CD4-positive, alpha-beta T cell treated with Interleukin-10 for 1 hour (primary cell): ENCODE measurements around the gene PPDPF.
A peak's percentile ranks its signal among the peaks of the same experiment; 100 is the strongest.
"Not testable (repeated sequence)": the region's sequence is repeated elsewhere in the genome, so short reads cannot be mapped to it uniquely, and the experiment has no call there.

Experiments
- DNase-seq: peaks from one replicate; pipeline ENCODE4 v3.0.0-alpha.2; 2020

PPDPF gene, protein sequence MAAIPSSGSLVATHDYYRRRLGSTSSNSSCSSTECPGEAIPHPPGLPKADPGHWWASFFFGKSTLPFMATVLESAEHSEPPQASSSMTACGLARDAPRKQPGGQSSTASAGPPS

DNA sequence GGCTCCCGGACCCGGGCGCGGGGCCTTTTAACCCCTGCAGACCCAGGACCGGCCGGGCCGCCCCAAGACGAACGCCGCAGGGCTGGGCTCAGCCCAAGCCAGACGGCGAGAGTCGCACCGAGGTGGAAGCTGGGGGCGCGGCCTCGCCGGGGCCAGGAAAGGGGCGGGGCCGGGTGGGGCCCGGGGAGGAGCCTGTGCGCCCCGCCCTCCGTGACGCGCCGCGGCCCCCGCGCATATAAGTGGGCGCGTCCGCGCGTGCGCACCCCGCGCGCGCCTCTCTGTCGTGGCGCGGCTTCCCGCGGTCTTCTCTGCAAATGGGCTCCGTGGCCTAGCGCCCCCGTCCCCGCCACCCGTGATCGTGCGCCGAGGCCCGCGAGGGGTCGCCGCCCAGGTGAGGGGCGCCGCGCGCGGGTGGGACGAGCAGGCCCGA is at the start of gene PPDPF:
Gene PPDPF, plus strand, starts transcription at position 262 of the 430 bp plus-strand sequence. CDS start 544 bp downstream, outside the sequence.
- peak; percentile 87 for DNase-seq

DNA sequence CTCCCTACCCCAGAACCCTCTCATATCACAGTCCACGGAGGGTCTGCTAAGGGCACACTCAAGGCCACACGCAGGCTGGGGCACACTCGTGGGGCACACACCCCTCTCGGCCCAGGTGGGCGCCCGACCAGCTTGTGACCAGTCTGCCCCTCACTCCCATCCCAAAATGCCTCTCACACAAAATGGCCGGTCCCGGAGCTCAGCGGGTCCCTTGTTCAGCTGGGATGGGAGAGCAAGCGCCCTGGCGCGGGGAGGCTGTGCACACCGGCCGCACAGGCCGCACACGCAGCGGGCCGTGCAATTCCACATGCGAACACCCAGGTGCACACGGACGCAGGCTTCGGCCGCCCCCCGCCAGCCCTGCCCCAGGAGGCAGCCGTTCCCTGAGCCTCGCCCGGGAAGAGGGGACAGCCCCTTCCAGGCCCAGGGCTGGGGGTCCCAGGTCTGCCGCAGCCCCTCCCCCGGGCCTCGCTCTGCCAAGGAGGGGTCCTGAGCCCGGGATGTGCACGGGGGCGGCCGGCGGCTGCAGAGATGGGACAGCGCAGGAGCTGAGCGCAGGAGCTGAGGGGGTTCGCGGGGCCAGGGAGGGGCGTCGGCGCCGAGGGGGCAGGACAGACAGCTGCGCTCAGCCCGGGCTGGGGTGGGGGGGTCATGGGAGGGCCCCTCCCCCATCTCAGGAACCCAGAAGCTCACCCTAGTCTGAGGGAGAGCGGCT is 49.4 kb upstream of the PPDPF start:
- no peak for DNase-seq

DNA sequence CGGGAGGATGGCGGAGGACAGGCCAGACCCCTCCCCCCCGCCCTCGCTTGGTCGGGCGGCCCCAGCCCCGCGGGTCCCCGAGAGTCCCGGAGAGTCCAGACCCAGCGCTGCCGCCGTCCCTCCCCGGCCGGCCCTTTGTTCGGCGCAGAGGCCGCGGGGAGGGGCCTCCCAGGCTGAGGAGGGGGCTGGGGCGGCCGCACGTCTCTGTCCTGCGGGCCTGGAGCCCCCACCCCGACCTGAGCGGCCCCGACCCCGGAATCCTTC is 48.9 kb upstream of the PPDPF start:
- no peak for DNase-seq

DNA sequence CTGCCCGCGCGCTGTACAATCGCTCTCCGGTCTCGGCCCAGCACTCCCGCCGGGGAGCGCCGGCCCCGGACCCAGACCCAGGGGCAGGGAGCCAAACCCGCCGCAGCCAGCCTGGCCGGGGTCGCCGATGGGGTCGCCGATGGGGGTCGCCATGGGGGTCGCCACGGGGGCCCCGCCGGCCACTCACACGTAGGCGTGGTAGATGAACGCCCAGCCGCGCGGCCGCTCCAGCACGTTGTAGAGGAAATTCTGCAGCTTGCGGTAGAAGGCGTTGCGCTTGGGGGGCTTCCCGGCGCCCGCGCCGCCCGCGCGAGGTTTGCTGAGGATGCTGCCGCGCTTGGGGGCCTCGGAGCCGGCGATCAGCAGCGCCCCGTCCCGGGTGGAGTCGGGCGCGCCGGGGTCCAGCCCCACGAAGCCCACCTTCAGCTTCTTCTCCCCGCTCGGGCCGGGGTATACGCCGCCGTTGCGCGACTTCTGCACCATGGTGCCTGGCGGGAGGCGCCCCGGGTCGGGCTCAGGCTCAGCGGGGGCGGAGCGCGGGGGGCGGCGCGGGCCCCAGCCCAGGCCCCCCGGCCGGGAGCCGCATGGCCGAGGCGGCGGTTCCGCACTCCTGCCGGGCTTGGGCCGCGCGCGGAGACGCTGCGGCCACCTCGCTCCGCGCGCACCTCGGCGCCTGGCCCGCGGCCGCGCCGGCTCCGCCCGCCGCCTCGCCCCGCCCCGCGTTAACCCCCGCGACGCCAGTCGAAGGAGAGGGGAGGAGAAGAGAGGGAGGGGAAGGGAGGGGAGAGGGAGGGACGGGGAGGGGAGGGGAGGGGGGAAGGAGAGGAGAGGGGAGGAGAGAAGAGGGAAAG is 48.4 kb upstream of the PPDPF start, which contains the start of gene KCNQ2:
Gene KCNQ2, minus strand, starts transcription at position 675 of the 851 bp plus-strand sequence. Its CDS starts 192 bp downstream, at position 483.
- DNase-seq: no peak

DNA sequence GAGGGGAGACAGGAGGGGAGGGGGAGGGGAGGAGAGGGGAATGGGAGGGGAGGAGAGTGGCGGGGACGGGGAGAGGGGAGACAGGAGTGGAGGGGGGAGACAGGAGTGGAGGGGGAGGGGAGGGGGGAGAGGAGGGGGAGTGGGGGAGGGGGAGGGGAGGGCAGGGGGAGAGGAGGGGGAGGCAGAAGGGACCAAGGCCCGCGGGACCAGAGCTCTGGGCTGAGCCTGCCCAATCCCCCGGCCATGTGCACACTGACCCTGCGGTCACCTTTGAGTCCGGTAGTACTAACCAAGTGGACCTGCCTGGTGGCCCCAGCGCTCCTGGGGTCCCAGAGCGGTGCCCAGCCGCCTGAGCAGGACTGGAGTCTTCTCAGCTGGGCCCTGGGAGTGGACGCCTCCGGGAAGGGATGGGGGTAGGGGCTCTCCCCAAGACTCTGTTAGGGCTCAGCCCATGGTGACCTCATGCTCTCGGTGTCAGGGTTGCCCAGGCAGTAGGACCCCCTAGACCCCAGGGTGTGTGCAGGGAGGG is 47.6 kb upstream of the PPDPF start:
- DNase-seq: no peak

DNA sequence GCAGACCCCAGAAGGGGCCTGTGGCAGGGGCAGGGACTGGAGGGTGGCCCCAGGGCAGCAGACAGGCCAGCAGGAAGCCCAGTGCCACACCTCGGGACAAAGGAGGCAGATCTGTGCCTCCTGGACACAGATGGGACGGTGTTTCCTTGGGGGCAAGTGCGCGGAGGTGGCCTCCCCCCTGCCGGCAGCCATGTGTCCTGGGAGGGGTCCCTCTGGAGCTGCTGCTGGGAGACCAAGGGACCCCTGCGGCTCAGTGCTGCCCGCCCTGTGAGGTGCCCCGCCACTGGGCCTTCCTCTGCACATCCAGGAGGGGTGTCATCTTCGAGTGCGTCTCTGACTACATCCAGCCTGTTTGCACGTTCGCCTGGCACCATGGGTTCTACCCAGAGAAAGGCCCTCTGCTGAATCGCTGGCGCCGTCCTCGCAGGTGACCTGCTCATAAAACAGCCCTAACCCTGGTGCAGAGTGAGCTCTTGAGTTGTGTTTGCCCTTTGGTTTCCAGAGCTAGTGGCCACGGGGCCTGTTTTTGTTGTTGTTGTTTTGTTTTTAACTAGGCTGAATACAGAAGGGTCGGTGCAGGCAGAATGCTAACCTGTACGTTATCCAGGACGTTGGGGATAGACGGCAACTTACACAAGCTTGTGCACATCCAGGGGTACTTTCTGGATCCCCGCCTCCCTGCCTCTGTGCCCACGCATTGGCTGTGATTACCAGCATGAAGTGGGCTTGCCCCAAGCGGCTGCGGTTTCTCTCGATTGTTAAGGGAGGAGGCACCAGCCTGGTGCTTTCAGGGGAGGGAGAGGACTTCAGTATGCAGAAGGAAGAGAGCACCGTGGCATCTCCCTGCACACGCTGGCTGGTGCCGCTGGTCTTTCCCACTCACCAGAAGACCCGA is 46.8 kb upstream of the PPDPF start:
- DNase-seq: no peak

DNA sequence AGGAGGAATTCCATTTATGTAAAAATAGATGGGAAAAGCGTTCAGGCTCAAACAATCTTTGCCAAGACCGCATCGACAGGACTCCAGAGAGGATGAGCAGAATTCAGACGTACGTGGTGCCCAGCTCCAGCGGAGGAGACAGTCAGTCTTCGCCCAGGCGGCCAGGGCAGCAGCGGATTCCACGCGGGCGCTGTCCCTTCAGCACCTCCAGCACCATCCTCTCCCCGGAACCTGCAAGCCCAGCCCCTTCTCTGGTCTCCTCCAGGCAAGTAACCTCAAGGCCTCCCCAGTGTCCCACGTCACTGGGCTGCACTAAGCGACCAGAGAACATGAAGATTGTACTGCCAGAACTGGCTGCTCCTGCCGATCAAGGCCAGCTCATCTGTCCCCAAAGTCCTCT is 45.4 kb upstream of the PPDPF start:
- no peak for DNase-seq

DNA sequence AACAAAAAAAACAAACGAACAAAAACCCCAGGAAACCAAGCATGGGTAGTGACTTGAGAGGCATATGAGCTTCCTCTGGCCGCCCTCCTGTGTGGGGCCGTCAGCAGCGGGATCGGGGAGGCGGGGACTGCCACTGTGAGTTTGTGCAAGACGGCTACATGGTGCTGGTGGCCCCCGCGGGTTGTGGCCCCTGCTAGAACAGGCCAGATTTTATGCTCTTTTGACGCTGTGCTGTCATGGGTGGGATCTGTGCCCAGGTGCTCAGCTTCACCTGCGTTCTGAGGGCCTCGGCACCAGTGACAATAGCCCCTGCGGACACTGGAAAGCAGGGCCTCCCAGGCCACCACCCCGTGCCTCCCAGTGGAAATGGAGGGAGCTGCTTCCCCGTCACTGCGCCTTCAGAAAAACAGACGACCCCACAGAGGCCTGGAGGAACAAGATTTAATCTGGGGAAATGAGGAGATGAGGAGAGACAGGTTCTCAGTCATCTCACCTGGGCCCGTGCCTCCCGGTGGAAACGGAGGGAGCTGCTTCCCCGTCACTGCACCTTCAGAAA is 43.4 kb upstream of the PPDPF start:
- DNase-seq: no peak

DNA sequence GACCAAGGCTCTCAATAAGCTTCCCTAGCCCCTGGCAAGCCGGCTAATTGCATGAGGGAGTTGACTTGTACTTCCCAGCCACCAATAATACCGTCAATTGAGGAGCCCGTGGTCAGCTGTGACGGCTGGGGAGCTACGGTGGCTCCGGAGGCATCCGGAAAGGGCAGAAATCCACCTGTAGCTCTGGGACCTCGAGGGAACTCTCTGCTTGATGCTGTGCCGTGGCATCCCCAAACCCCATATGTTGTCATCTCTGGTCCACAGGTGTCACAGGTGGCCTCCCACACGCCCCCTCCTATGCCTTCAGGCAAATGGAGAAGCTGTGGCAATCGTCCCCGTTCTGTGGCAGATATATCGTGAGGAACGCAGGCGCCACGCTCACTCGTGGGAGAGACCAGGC is 42.6 kb upstream of the PPDPF start:
- no peak for DNase-seq

DNA sequence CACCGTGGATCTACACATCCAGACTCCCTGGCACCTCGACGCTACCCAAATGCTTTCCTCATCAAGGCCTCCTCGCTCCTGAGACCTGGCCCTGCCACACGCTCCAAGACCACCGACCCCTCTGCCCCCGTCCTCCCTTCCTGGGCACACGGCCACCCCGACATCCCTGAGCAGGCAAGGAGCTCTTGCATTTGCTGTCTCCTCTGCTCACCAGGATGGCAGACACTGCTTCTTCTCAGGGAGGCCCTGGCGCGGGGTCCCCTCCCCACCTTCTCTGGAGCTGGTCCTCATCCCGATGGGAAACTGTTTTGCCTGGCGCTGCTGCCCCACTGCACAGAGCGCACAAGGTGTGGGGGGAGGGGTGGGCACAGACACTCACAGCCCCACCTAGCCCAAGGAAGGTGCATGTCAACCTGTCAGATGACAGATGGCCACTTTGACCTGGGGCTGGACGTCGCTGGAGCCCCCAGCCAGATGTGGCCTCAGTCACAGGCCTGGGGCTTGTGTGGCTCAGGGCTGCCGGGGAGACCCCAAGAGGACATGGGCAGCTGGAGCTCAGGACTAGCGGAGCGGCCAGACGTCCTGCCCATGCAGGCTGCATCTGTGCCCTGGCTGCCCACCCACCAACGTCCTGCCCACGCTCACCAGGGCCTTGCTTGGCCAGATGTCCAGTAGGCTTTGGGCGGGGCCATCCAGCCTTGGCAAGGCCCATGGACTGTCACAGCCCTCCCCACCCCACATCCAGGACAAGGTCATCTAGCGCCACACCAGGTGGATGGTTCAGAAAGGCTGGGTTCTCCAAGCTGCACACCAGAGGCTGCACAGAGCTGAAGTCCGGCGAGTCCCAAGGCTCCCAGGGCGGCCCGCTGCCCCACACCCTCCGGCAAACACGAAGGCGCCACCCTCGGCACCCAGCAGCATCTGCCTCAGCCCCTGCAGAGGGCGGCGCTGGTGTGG is 41.9 kb upstream of the PPDPF start:
- DNase-seq: no peak

DNA sequence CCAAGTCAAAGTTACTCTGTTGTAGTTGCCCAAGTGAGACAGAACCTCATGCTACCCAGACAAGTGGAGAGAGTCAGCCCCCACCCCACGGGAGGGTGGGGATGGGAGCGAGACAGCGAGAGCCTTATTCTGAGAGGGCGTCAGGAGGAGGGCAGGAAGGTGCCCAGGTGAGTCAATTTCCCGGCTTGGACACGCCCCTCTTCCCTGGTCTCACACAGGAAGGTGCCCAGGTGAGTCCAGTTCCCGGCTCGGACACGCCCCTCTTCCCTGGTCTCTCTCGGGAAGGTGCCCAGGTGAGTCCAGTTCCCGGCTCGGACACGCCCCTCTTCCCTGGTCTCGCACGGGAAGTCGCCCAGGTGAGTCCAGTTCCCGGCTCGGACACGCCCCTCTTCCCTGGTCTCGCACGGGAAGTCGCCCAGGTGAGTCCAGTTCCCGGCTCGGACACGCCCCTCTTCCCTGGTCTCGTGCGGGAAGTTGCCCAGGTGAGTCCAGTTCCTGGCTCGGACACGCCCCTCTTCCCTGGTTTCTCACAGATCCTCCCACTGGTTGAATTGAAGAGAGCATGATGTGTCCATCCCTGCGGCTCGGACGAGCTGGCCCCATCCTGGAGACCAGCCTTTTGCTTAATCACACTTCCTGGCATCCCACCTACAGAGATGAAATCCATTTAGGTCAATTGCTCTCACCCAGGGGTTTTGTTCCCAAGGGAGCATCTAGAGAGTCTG is 40.7 kb upstream of the PPDPF start:
- not testable (repeated sequence) for DNase-seq

DNA sequence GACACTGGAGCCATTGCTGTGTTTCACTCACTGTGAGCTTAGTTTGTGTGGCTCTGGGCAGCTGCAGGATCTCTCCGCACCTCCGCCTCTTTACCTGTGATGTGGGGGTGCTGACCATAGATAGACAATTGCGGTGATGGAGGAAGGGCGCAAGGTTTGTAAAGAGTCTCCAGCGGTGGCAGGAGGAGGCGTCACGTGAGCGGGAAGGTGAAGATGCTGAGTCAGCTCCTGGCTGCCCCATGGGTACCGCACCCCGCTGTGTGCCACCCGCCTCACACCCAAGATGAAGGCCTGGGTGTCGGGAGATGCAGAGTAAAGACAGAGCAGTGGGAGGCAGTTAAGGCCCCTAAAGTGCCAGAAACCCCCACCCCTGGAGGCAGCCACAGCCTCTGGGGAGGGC is 39.1 kb upstream of the PPDPF start:
- DNase-seq: no peak

DNA sequence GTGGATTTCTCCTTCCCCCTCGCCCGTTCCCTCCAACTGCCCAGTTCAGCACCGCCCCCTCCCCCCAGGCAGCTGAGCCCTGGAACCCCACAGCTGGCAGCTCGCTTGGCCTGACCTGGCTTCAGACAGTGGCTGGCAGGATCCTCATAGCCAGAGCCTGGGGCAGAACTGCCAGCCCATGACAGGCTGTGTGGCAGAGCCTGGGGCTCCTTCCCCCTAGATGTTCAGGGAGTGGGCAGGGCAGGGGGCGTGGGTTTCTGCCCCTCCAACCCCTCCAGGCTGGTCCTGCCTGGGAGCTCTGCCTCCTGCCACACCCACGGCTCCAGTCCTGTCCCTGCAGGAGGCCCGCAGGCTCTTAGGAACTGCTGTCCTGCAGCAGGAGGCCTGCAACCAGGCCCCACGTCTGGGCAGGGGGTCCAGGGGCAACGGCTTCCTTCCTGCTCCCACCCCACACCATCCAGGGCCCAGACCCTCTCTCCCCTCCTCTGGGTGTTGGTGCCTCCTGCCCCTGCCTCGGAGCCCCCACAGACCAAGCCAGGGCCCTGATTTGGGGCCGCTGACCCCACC is 38.5 kb upstream of the PPDPF start:
- DNase-seq: no peak

DNA sequence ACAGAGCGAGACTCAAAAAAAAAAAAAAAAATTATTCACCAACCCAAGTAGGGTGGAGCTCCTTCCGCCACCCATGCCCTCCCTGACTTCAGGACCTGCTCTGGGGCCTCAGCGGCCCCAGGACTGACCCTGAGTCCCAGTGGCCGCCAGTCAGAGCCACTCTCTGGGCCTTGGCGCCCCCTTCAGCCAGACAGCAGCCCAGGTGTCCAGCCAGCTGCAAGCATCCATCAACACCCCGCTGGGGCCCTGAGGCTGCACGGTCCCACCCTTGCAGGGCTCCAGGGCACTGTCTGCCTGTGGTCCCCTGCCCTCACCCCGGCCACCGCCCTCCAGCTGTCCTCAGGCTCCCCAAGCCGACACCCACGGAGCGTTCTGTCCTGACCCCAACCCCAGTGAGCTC is 36.7 kb upstream of the PPDPF start:
- DNase-seq: no peak

DNA sequence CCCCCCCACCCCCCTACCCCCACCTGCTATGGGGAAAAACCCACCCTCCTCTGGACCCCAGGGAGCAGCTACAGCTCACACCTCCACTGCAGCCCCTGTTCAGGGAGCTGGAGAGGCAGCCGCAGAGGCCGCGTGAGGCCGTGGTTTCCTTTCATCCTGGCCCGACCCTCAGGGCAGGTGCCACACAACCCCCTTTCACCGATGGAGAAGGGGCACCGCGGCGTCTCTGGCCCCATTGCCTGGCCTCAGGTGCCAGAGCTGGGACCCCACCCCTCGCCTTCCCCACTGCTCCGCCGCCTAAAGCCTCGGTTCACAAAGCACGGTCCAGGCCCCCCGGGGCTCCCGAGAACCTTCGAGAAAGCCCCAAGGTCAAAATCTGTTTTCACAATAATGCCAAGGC is 36.3 kb upstream of the PPDPF start:
- no peak for DNase-seq

DNA sequence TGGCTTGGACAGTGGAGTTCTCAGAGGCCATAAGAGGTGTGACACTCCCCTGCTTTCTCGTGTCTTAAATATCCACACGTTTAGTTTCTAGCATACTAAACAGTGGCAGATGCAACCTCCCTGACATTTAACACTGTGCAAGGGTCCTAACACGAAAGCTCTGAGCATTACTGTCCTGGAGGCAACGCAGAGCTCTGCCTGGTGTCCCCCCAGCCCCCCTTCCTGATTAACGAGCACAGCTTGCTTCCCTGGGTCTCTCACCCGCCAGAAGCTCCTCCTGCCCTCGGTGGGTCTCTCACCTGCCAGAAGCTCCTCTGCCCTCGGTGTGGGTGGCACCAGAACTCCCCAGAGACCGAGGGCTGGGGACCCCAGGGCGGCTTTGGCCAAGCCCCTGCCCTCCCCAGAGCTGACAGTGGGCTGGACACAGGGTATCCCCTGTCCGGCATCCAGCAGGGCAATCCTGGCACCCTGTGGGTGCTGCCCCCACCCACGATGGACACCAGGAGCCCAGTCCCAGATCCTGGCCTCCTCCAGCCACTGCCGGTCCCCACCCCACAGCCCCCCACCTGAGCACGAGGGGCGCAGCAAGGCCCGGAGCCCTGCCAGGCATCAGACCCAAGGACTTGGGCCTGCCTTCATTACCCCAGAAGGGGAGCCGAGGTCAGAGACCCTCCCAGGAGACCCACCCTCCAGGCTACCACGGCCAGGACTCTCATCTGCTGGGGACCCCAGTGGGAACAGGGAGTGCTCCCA is 35.7 kb upstream of the PPDPF start:
- no peak for DNase-seq

DNA sequence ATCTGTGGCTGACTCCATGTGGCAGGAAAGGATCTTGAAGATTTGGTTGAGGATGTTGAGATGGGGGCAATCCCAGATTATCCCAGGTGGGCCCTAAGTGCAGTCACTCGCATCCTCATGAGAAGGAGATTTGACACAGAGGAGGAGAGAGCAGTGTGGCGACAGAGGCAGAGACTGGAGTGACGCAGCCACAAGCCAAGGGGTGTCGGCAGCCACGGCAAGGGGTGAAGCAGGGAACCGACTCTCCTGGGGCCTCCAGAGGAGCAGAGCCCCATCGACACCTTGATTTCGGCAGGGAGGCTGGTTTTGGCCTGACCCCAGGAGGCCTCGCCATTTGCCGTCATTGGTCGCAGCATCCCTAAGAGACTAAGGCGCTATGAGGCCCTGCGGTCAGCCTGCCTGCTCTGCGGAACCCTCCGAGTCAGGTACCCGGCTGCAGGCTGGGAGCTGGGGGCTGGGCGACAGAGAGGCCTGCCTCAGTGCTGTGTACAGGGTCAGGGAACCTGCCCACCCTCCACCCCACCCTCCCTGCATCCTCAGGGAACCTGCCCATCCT is 34.2 kb upstream of the PPDPF start:
- no peak for DNase-seq

DNA sequence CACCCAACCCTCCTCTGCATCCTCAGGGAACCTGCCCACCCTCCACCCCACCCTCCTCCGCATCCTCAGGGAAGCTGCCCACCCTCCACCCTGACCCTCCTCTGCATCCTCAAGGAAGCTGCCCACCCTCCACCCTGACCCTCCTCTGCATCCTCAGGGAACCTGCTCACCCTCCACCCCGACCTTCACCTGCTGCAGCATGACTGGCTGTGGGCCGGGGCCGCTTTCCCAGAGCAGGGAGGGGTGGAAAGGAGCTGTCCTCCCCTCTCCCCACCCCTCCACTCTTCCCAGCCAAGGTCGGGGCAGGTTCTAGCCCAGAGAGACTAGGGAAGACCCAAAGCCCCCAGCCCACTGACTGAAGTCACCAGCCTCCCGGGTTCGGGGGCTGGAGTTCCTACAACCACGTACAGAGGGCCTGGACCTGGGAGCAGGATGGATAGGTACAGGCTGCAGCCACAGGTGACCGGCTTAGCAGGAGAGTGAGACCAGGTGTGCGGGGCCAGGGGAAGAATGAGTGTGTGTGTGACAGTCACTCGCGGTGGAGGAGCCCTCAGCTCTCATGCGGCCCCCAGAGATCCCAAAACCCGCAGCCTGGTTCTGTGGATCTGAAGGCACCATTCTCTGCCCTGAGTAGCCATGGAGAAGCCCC is 33.3 kb upstream of the PPDPF start:
- no peak for DNase-seq
